GM11168 (cell line): ENCODE measurements around the gene AHCYL2.
"Not testable (repeated sequence)": the region's sequence is repeated elsewhere in the genome, so short reads cannot be mapped to it uniquely, and the experiment has no call there.

Source experiments
- in situ Hi-C: fragments of 300-500 bp; cut with MboI; formaldehyde crosslinking; loops from one replicate; pipeline ENCODE4 v1.12.0; 2022; ENCODE audit warnings: low sequenced_read_pairs; ENCODE audit not compliant: unreplicated experiment

AHCYL2 gene

DNA sequence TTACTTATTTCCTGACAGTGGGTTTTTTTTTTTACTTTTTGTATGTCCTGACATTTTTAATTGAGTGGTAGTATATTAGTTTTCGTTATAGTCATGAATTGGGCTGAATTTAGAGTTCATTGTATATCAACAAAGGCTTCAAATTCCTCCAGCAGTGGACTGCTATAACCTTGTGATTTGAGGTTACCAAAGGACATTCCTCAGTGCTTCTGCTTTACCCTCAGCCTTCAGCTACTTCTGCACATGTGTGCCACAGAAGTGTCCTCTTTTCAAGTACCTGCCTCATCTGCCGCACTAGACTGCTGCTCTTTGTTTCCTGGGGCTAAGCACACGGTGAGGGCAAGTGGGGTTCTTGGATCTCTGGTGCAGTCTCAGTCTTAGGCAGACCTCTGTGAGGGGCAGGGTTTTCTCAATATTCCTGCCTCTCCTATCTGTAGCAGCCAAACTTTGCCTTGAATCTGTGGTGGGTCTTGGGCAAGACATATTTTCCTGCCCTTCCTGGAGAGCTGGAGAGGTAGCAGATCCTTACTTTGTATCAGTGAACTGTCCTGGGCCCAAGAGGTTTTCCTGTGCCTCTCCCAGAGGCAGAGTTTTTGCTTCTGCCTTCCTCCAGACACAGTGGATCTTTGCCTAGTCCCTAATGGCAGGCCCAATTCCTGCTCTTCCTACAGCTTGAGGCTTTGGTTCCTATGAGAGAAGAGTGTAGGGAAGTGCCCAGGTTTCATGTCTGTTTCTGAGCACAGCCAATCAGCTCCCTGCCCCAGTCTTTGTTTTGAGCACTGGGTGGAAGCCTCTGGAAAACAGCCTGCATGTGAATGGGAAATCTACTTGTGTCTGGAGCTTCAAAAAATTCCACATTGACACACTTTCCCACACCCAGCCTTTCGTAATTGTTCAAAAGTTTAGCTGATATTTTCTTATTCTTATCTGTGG is 170.4 kb downstream of the AHCYL2 start:
- in situ Hi-C loops: no loop called here

- in situ Hi-C loops: no loop called here
These were observed 176.6 kb downstream of the AHCYL2 start for GRCh38 chr7:129401228-129401966.

DNA sequence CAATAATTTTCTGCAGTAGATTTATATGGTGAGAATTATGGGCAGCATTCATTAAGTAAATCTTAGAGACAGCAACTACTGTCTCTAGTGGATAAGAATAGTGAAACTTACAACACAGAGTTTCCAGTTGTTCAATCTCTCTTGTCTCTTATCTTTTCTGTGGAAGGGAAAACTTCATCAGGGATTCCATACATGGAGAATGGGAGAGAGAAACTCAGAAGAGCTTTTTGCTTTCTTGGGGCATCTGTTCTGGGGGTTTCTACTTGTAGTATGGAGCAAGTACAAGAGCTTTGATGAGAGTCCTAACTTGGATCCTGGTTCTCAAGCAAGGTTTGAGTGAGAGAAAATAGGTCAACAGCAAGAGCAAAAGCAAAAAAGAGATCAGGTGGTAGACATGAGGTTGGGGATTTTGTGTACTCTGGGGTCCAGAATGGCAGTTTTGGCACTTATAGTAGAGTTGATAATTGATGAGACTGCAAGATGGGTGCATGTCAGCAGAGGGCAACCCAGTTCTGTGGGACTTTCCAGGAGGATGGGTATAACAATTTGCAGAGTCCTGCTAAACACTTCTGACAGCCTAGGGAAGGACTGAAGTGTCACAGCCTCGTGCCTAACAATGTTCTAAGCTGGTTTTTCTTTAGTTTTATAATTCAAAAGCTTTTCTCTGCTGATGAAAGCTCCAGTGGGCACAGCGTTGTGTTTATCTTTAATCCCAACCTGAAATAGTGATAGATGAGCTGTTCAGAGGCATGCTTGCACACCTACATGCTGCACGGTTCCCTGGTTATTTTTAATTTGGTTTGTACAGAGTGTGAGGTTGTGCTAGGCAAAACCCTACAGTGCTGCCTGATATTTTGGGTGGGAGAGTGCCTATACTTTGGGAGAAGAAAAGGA is 177.4 kb downstream of the AHCYL2 start:
- in situ Hi-C loops: no loop called here

DNA sequence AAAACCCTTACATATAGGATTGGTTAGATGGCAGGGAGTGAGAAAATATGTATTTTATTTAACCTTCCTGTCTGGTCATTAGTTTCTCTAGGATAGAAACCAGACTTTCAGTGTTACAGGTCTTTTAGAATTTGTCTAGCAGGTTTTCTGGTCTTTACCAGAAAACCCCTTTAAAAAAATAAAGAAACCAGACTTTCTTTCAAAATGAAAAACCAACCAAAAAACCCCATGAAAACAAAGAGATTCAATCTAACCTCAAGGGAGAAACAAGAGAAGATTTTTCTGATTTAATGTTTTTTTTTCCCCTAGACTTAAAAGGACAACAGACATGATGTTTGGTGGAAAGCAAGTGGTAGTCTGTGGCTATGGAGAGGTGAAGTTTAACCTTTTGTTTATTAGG is 180.7 kb downstream of the AHCYL2 start:
- in situ Hi-C loops: no loop called here

GRCh38 chr7:129410238-129410637 is 185.4 kb downstream of the AHCYL2 start:
- in situ Hi-C loops: not testable (repeated sequence)

- in situ Hi-C loops: no loop called here
These were observed 187.7 kb downstream of the AHCYL2 start for GRCh38 chr7:129412501-129412900.

DNA sequence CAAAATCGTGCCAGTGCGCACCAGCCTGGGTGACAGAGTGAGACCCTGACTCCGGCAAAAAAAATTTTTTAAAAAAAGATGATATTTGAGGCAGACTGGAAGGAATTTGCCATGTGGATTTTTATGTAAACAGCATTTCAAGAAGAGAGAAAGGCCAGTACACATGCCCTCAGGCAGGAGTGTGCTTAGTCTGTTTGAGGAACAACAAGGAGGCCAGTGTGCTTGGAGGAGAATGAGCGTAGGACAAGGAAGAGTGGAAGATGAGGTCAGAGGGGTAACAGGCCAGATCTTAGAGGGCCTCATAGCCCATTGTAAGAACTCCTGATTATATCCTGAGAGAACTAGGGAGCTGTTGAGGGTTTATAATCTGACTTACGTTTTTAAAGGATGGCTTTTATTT is 192.2 kb downstream of the AHCYL2 start:
- in situ Hi-C loops: no loop called here

DNA sequence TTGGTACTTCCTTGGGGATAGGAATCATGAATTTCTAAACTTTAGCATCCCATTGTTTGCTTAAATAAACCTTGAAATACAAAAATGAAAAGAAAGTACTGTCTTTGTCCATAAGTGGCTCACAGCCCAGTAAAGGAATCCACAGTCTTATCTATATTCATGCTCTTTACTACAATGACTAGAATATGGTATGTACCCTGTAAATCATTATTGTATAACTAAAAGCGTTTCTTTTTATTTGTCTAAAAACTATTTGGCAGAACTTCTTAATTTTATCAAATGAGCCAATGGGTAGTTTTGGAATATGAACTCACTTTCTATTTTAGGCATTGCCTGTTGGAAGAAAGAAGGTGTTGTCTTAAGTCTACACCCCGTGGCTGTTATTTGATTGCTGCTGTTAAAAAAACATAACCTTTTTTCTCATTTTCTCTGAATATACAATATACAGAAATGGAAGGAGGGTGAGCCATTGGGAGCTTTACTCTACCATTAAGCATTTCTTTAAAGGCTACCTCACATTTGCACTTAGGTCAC is 197.0 kb downstream of the AHCYL2 start:
- in situ Hi-C loops: no loop called here

DNA sequence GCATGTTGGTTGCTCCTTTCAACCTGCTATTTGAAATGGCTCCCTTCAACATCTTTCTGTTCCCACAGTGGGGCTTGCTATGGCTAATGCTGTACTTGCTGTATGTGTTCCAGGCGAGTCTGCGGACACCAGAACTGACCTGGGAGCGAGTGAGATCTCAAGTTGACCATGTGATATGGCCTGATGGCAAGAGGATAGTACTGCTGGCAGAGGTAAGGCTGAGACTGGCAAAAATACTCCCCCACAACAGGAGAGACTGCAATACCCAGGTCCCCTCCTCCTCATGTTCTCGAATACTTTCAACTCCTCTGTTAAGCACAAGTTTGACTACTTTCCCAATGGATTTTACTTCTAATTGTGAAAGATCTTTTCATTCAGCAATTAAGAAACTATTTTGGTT is 197.9 kb downstream of the AHCYL2 start:
- in situ Hi-C loops: no loop called here

- in situ Hi-C loops: no loop called here
These were observed 199.0 kb downstream of the AHCYL2 start for GRCh38 chr7:129423700-129424410.

- in situ Hi-C loops: no loop called here
These were observed 201.7 kb downstream of the AHCYL2 start for GRCh38 chr7:129426482-129426881.

DNA sequence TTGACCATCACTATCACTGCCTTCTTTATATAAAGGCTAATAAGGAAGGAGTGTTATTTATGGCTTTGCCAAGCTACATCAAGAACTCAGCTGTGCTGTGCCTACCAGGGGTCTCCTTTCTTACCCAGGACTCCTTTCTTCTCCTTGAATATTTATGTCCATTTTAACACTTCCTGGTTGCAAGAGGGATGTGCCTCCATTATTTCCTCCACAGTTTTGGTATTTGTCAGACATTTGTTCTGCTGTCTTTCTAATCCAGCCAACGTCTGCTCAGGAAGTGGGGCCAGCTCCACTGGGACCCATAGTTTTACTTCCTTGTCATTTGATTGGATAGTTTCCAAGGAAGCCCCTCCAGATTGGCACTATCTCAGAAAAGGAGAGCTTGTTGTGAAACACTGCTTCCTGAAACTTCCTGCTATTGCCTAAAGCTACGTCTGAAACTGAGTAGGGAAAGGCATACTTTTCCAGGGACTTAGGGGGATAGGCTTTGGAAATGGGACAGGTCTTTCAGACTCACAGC is 202.8 kb downstream of the AHCYL2 start:
- in situ Hi-C loops: no loop called here

- in situ Hi-C loops: no loop called here
These were observed 207.2 kb downstream of the AHCYL2 start for GRCh38 chr7:129431911-129432643.

GRCh38 chr7:129433847-129434674 is 209.2 kb downstream of the AHCYL2 start, which contains the start of gene STRIP2:
Gene STRIP2 (plus strand): TSS chr7:129434432. CDS start chr7:129434473, 41 bp downstream.
- in situ Hi-C loops: no loop called here

GRCh38 chr7:129434675-129435318 is 210.0 kb downstream of the AHCYL2 start:
- in situ Hi-C loops: no loop called here

GRCh38 chr7:129435414-129435829 is 210.6 kb downstream of the AHCYL2 start:
- in situ Hi-C loops: no loop called here

DNA sequence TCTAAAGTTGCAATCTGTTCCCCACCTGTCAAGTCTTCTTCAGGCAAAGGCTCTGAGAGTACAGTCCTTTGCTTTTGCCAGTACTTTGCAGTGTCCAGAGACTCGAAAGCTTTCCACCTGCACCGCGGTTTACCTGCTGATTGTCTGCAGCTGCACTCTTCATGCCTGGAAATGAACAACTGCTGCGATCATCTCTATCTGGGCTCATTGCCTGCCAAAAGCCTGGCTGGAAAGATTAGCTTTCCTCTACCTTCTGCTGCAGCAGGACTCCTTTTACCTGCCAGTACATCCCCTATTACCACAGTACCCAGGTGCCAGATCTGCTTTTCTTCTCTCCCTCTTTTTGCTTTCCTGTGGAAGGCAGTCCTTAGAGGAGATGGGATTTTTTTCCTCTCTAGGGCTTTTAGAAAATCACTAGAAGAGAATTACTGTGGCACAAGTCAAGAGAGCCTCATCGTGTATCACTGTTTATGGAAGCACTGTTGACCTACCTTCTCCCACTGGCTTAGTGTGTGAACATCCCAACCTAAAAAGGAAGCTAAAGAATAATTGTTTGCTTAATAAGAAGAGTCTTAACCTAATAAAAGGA is 211.6 kb downstream of the AHCYL2 start:
- in situ Hi-C loops: no loop called here
